SH-SY5Y (cell line): ENCODE data around the gene ATP8B2.

ENCODE experiments used
- GATA2 ChIP-seq: IDR thresholded peaks from 2 replicates; pipeline ENCODE4 v1.6.1; 2011; ENCODE audit warnings: mild to moderate bottlenecking, low read depth, low read length
- GATA3 ChIP-seq: IDR thresholded peaks from 2 replicates; pipeline ENCODE4 v1.6.1; 2011; ENCODE audit warnings: low read depth, mild to moderate bottlenecking, low read length, moderate library complexity

DNA sequence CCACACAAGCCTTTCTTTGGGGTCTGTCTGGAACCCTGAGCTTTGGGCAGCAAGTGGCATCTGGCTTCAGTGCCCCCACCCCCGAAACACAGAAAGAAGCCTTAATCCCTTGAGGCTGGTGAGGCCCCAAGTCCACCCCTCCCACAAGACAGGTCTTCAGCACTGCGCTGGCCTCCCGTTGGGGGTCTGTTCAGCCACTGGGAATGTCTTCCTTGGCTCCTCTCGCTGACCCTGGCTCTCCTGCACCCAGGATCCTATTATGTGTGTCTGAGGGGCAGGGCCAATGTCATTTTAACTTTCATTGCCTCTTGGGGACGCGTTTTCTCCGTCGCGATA is 26.9 kb downstream of the ATP8B2 start:
- TF ChIP-seq GATA3 = no peak
- TF ChIP-seq GATA2 = no peak
